Mesendoderm (in vitro differentiated cells): ENCODE data around the gene SCPEP1.

Experiments used
- DNase-seq: peaks from one replicate; pipeline ENCODE4 v3.0.0; 2013
- H2AK5ac ChIP-seq: 2 replicates; pipeline ENCODE4 v1.6.1; 2013; ENCODE audit warnings: low read length, inconsistent platforms
- H2BK120ac ChIP-seq: 2 replicates; pipeline ENCODE4 v1.6.1; 2013; ENCODE audit warnings: low read depth, mild to moderate bottlenecking, low read length, moderate library complexity, mixed read lengths
- H2BK15ac ChIP-seq: replicated peaks from 2 replicates; pipeline ENCODE4 v1.6.1; 2013; ENCODE audit warnings: low read depth, mild to moderate bottlenecking, moderate library complexity
- H2BK5ac ChIP-seq: 2 replicates; pipeline ENCODE4 v1.6.1; 2013; ENCODE audit warnings: low read length, inconsistent platforms
- H3K18ac ChIP-seq: 2 replicates; pipeline ENCODE4 v1.6.1; 2013; ENCODE audit warnings: mild to moderate bottlenecking, low read length, mixed read lengths
- H3K23ac ChIP-seq: one replicate; pipeline ENCODE4 v1.6.1; 2013; ENCODE audit warnings: low read length
- H3K27ac ChIP-seq: 2 replicates; pipeline ENCODE4 v1.5.1; 2013; ENCODE audit warnings: low read depth, mild to moderate bottlenecking, inconsistent platforms, low read length, moderate library complexity
- H3K27me3 ChIP-seq: 2 replicates; pipeline ENCODE4 v1.6.1; 2013; ENCODE audit warnings: low read length, control low read depth, mild to moderate bottlenecking, inconsistent platforms; ENCODE audit not compliant: insufficient read depth, poor library complexity
- H3K36me3 ChIP-seq: 2 replicates; pipeline ENCODE4 v1.6.1; 2013; ENCODE audit warnings: low read length, inconsistent platforms; ENCODE audit not compliant: control insufficient read depth, insufficient read depth
- H3K4ac ChIP-seq: one replicate; pipeline ENCODE4 v1.6.1; 2013; ENCODE audit warnings: low read depth, mild to moderate bottlenecking, low read length, moderate library complexity
- H3K4me1 ChIP-seq: 2 replicates; pipeline ENCODE4 v1.6.1; 2013; ENCODE audit warnings: low read depth, low read length, inconsistent platforms; ENCODE audit not compliant: control insufficient read depth
- H3K4me2 ChIP-seq: 2 replicates; pipeline ENCODE4 v1.6.1; 2013; ENCODE audit warnings: low read length
- H3K4me3 ChIP-seq: 2 replicates; pipeline ENCODE4 v1.5.1; 2013; ENCODE audit warnings: mild to moderate bottlenecking, low read length
- H3K56ac ChIP-seq: one replicate; pipeline ENCODE4 v1.6.1; 2013; ENCODE audit warnings: low read length
- H3K79me1 ChIP-seq: 2 replicates; pipeline ENCODE4 v1.6.1; 2013; ENCODE audit warnings: low read length, inconsistent platforms
- H3K79me2 ChIP-seq: 2 replicates; pipeline ENCODE4 v1.6.1; 2013; ENCODE audit warnings: mild to moderate bottlenecking, low read length; ENCODE audit not compliant: control insufficient read depth, insufficient read depth
- H3K9ac ChIP-seq: 2 replicates; pipeline ENCODE4 v1.6.1; 2013; ENCODE audit warnings: low read length, inconsistent platforms
- H4K5ac ChIP-seq: one replicate; pipeline ENCODE4 v1.6.1; 2013; ENCODE audit warnings: low read length
- H4K8ac ChIP-seq: one replicate; pipeline ENCODE4 v1.6.1; 2013; ENCODE audit warnings: low read depth, mild to moderate bottlenecking, control low read depth, low read length, moderate library complexity
- WGBS: extraction: QIAGEN DNeasy Blood & Tissue Kit; methylation state at CpG from one replicate; pipeline ENCODE4 v1.1.7; 2013; ENCODE audit warnings: low lambda C conversion rate, missing lambda C conversion rate; ENCODE audit not compliant: insufficient coverage; ENCODE audit errors: extremely low coverage; 5-methylcytosine and 5-hydroxymethylcytosine counted together

SCPEP1 gene

DNA sequence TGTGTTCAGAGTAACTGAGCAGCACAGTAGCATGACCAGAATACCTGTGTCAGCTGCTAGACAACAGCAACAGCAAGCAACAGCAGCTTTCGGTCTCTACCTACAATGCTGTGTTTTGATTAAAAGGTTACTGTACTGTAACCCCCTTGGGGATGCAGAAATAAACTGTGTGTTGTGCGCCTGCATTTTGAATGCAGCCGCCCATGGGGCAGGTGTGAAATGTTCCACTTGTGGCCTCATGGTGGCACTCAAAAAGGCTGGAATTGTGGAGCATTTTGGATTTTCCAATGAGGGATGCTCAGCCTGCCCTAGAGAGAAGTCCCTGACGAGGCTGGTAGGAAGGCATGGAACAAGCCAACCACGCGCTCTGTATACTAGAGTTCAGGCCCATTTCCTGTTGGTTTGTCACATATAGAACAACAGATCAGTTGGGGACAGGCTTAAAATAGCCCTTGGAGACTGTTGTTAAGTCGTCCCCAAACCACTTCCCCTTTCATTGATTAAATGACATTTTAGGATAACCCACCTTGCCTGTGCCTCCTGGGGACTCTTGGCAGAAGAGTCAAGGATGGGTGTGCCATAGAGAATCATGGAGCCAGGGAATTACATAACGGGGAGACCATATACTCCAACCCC lies 27.1 kb downstream of the SCPEP1 start:
- Histone ChIP-seq H2AK5ac (no peak overlapping the region), H2BK5ac (no peak overlapping the region), H3K27me3 (no peaks in the 10 kb centered on the region), H3K36me3 (peaks cover 2% of the 10 kb centered on the region), H2BK15ac (no peak overlapping the region), H2BK120ac (no peak overlapping the region), H3K4me2 (no peak overlapping the region), H3K79me2 (no peaks in the 10 kb centered on the region), H3K27ac (no peak overlapping the region), H3K23ac (no peak overlapping the region), H3K79me1 (no peaks in the 10 kb centered on the region), H3K9ac (no peak overlapping the region), H3K18ac (no peak overlapping the region), H4K5ac (no peak overlapping the region), H3K4me1 (no peaks in the 10 kb centered on the region), H3K56ac (no peak overlapping the region), H3K4me3 (no peak overlapping the region), H4K8ac (no peak overlapping the region), H3K4ac (no peak overlapping the region)
- peak; percentile 44 for DNase-seq
- no CpG with 5 or more reads among the region's 8 CpGs for WGBS

GRCh38 chr17:57006040-57006439 lies 28.1 kb downstream of the SCPEP1 start:
- no CpG with 5 or more reads among the region's 2 CpGs for WGBS
- no peaks in the 10 kb centered on the region for H3K4me1 ChIP-seq

DNA sequence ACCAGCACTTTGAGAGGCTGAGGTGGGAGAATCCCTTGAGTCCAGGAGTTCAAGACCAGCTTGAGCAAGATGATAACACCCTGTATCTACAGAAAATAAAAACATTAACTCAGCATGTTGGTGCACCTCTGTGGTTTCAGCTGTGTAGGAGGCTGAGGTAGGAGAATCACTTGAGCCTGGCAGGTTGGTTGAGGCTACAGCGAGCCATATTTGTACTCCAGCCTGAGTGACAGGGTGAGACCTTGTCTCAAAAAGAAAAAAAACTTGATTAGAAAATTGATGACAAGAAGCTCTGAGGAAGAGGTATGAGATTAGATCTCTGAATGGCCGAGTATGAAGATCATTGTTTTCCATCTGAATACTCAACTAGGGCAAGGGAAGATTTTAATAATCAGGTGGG lies 31.0 kb downstream of the SCPEP1 start:
- Histone ChIP-seq H2AK5ac (no peak overlapping the region), H3K27ac (no peak overlapping the region), H3K23ac (no peak overlapping the region), H2BK15ac (no peak overlapping the region), H3K4ac (no peak overlapping the region), H3K27me3 (no peaks in the 10 kb centered on the region), H4K5ac (no peak overlapping the region), H3K4me1 (no peaks in the 10 kb centered on the region), H3K56ac (no peak overlapping the region), H3K4me3 (no peak overlapping the region), H2BK120ac (no peak overlapping the region), H3K9ac (no peak overlapping the region), H3K79me2 (no peaks in the 10 kb centered on the region), H2BK5ac (no peak overlapping the region), H4K8ac (no peak overlapping the region), H3K36me3 (no peaks in the 10 kb centered on the region), H3K18ac (no peak overlapping the region), H3K79me1 (no peaks in the 10 kb centered on the region), H3K4me2 (no peak overlapping the region)
- DNase-seq = no peak
- no CpG with 5 or more reads among the region's 2 CpGs for WGBS

More at GRCh38 chr17:57006040-57006439, 28.1 kb downstream of the SCPEP1 start:
- no peaks in the 10 kb centered on the region for H3K27me3 ChIP-seq
- H3K18ac ChIP-seq = no peak overlapping the region
- H3K56ac ChIP-seq = no peak overlapping the region
- H2BK15ac ChIP-seq = no peak overlapping the region
- peak; percentile 27 for DNase-seq
- no peak overlapping the region for H2BK5ac ChIP-seq
- H3K79me2 ChIP-seq = no peaks in the 10 kb centered on the region
- H3K36me3 ChIP-seq = peaks cover 2% of the 10 kb centered on the region
- H3K9ac ChIP-seq = no peak overlapping the region
- H3K23ac ChIP-seq = no peak overlapping the region
- H3K27ac ChIP-seq = no peak overlapping the region
- no peak overlapping the region for H2BK120ac ChIP-seq
- no peak overlapping the region for H4K5ac ChIP-seq
- H3K79me1 ChIP-seq = no peaks in the 10 kb centered on the region
- H3K4ac ChIP-seq = no peak overlapping the region
- H2AK5ac ChIP-seq = no peak overlapping the region
- H3K4me2 ChIP-seq = no peak overlapping the region
- no peak overlapping the region for H4K8ac ChIP-seq
- no peak overlapping the region for H3K4me3 ChIP-seq

DNA sequence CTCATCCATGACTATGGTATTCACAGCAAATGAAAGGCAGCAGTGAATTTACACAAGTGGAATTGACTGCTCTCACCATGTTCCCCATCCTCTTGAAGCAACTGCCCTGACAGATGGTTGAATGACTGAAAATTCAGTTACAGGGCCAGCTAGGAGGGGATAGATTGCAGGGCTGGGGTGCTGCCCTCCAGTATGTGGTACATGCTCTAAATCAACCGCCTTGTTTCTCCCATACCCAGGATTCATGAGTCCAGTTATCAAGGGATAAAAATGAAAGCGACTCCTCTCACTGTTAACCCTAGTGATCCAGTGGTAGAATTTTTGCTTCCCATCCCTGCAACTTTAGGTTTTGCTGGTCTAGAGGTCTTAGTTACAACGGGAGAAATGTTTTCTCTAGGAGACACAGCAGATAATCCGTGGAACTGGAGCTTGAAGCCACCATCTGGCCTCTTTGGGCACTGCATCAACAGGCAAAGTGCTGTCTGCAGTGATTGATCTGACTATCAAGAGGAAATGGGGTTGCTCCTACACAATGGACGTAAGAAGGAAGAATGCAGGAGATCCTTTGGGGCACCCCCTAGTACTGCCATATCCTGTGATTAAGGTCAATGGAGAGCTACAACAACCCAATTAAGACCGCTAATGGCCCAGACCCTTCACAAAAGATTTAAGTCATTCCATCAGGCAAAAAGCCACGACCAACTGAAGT lies 32.0 kb downstream of the SCPEP1 start:
- H3K9ac ChIP-seq = no peak overlapping the region
- no peak overlapping the region for H3K23ac ChIP-seq
- no peak overlapping the region for H3K4me2 ChIP-seq
- no peaks in the 10 kb centered on the region for H3K79me2 ChIP-seq
- WGBS = no CpG with 5 or more reads among the region's 7 CpGs
- H3K27me3 ChIP-seq = no peaks in the 10 kb centered on the region
- H3K4me3 ChIP-seq = no peak overlapping the region
- H3K79me1 ChIP-seq = no peaks in the 10 kb centered on the region
- H3K4me1 ChIP-seq = no peaks in the 10 kb centered on the region
- no peak overlapping the region for H2BK5ac ChIP-seq
- H4K5ac ChIP-seq = peak overlapping the region; percentile 68
- no peak overlapping the region for H3K18ac ChIP-seq
- no peak overlapping the region for H3K4ac ChIP-seq
- H2BK120ac ChIP-seq = no peak overlapping the region
- H3K56ac ChIP-seq = peak overlapping the region; percentile 54
- H4K8ac ChIP-seq = no peak overlapping the region
- no peak overlapping the region for H2BK15ac ChIP-seq
- no peaks in the 10 kb centered on the region for H3K36me3 ChIP-seq
- H3K27ac ChIP-seq = no peak overlapping the region
- H2AK5ac ChIP-seq = no peak overlapping the region
- DNase-seq = peak; percentile 71

GRCh38 chr17:57010487-57010886 lies 32.6 kb downstream of the SCPEP1 start:
- H2AK5ac ChIP-seq = no peak overlapping the region
- no peak overlapping the region for H2BK5ac ChIP-seq
- H3K79me2 ChIP-seq = no peaks in the 10 kb centered on the region
- H3K79me1 ChIP-seq = no peaks in the 10 kb centered on the region
- no peak for DNase-seq
- no peaks in the 10 kb centered on the region for H3K27me3 ChIP-seq
- H3K56ac ChIP-seq = no peak overlapping the region
- H2BK15ac ChIP-seq = no peak overlapping the region
- no peaks in the 10 kb centered on the region for H3K4me1 ChIP-seq
- H4K8ac ChIP-seq = no peak overlapping the region
- no peaks in the 10 kb centered on the region for H3K36me3 ChIP-seq
- no peak overlapping the region for H4K5ac ChIP-seq
- H3K4me3 ChIP-seq = no peak overlapping the region
- no peak overlapping the region for H3K9ac ChIP-seq
- H3K23ac ChIP-seq = no peak overlapping the region
- H3K18ac ChIP-seq = no peak overlapping the region
- no CpG with 5 or more reads among the region's 3 CpGs for WGBS
- no peak overlapping the region for H3K4me2 ChIP-seq
- H2BK120ac ChIP-seq = no peak overlapping the region
- H3K4ac ChIP-seq = no peak overlapping the region
- H3K27ac ChIP-seq = no peak overlapping the region
